Mucosa of descending colon (tissue), 3 donors: ENCODE measurements around the gene LARP1. TPM values are rescaled to one million over a fixed set of nuclear protein-coding genes. Genes with fewer than 3 reads are reported as not detected.

Experiments
- ATAC-seq: fragments of 200-7000 bp; cut with Tn5 transposase; one replicate; pipeline ENCODE4 v1.9.1; 2020; ENCODE audit warnings: mild to moderate bottlenecking, moderate library complexity
- DNase-seq, 3 donors: peaks; one replicate each; pipeline ENCODE4 v3.0.0-alpha.2; 2020
- H3K36me3 ChIP-seq: fragments of 200-600 bp; one replicate; pipeline ENCODE4 v1.8.0; 2021; ENCODE audit warnings: low read depth, mild to moderate bottlenecking
- H3K4me1 ChIP-seq: fragments of 200-600 bp; one replicate; pipeline ENCODE4 v1.8.0; 2021; ENCODE audit warnings: low read depth, mild to moderate bottlenecking
- H3K4me3 ChIP-seq: fragments of 200-600 bp; one replicate; pipeline ENCODE4 v1.8.0; 2021; ENCODE audit warnings: mild to moderate bottlenecking
- H3K9me3 ChIP-seq: fragments of 200-600 bp; one replicate; pipeline ENCODE4 v1.8.0; 2021; ENCODE audit warnings: mild to moderate bottlenecking
- CTCF ChIP-seq: fragments of 200-600 bp; IDR thresholded peaks from one replicate; pipeline ENCODE4 v1.8.0; 2022; ENCODE audit warnings: antibody characterized with exemption, mild to moderate bottlenecking
- intact Hi-C, 2 donors: fragments of 100-400 bp; cut with DNase I in 1 of 2; cut with micrococcal nuclease in 1 of 2; formaldehyde crosslinking; loops; one replicate each; pipeline versions ENCODE4 v1.11.0 to v1.11.1; 2022; cut with DNase I, micrococcal nuclease
- total RNA-seq, 3 donors: library from RNA; stranded (reverse); fragmentation: NEBNext Ultra II Directional in 2 of 3; extraction: Animal tissue kit (Norgen Biotek cat#: 25700) in 2 of 3; gene quantifications; one replicate each; pipeline versions ENCODE4 v1.2.1 to v1.2.4, GENCODE V29; 2021 to 2023
- donor health status: DM: no; HTN: no; CAD: no; lungs with moderate emphysema.
- donor health status: DM: no; HTN: no; CAD: no.
- donor health status: DM: no; HTN: yes; CAD: no.

LARP1 gene
- total RNA-seq, 3 donors from 2014 or later = 127 to 157 (median 140) TPM

GRCh38 chr5:154858972-154859871 lies 104.0 kb downstream of the LARP1 start:
- intact Hi-C loops = no loop called here
- no peaks in the 10 kb centered on the region for H3K9me3 ChIP-seq
- H3K36me3 ChIP-seq = no peaks in the 10 kb centered on the region
- H3K4me1 ChIP-seq = peaks cover 32% of the 10 kb centered on the region
- peak overlapping the region; percentile 31 for H3K4me3 ChIP-seq
- no peak for DNase-seq
- ATAC-seq = peak; percentile 22
- no peak for TF ChIP-seq CTCF

GRCh38 chr5:154860123-154860522 lies 104.9 kb downstream of the LARP1 start:
- TF ChIP-seq CTCF = no peak
- ATAC-seq (no peak), DNase-seq (peak in 1 of 3 donors; percentile 62)
- no peaks in the 10 kb centered on the region for H3K9me3 ChIP-seq
- peaks cover 32% of the 10 kb centered on the region for H3K4me1 ChIP-seq
- H3K36me3 ChIP-seq = no peaks in the 10 kb centered on the region
- intact Hi-C loops = no loop called here
- H3K4me3 ChIP-seq = no peak overlapping the region

DNA sequence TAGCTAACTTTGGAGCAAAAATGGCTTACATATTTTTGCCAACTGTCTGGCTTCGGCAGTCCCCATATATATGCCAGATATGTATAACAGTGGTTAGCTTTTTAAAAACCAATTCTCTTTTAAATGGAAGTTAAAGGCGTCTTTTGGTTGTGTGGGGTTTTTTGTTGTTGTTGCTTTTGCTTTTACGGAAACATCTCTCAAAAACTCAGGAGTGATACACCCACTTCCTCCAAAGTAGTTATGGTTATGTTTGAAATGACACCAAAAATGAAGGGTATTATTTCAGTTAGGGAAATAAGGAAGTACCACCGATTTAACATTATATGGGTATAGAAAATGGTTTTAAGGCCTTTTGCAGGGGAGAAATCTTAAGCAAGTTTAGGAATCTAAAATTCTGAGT lies 105.6 kb downstream of the LARP1 start:
- Histone ChIP-seq H3K9me3 (no peaks in the 10 kb centered on the region), H3K4me1 (peaks cover 32% of the 10 kb centered on the region), H3K4me3 (no peak overlapping the region), H3K36me3 (no peaks in the 10 kb centered on the region)
- ATAC-seq (no peak), DNase-seq (no peak)
- no peak for TF ChIP-seq CTCF
- intact Hi-C loops = no loop called here

- Histone ChIP-seq H3K4me1 (peaks cover 40% of the 10 kb centered on the region), H3K9me3 (no peaks in the 10 kb centered on the region), H3K4me3 (no peak overlapping the region), H3K36me3 (no peaks in the 10 kb centered on the region)
- no peak for ATAC-seq
- no peak for DNase-seq
- intact Hi-C loops = no loop called here
- TF ChIP-seq CTCF = no peak
Observed at GRCh38 chr5:154861946-154862345, 106.8 kb downstream of the LARP1 start.

- H3K36me3 ChIP-seq = no peaks in the 10 kb centered on the region
- peaks cover 39% of the 10 kb centered on the region for H3K4me1 ChIP-seq
- no peak for TF ChIP-seq CTCF
- DNase-seq = no peak
- no peaks in the 10 kb centered on the region for H3K9me3 ChIP-seq
- no peak overlapping the region for H3K4me3 ChIP-seq
- intact Hi-C loops = no loop called here
- ATAC-seq = no peak
Observed at GRCh38 chr5:154862766-154863165, 107.6 kb downstream of the LARP1 start.
